HG03469 (cell line): ENCODE results near the gene FMOD.
"Not testable (repeated sequence)": the region's sequence is repeated elsewhere in the genome, so short reads cannot be mapped to it uniquely, and the experiment has no call there.

Experiments
- ATAC-seq: cut with Tn5 transposase; IDR thresholded peaks from one replicate; pipeline ENCODE4 v1.9.1; 2021; ENCODE audit warnings: mild to moderate bottlenecking, moderate library complexity, moderate number of reproducible peaks; ENCODE audit not compliant: unreplicated experiment

FMOD gene

GRCh38 chr1:203326830-203327683, 23.9 kb downstream of the FMOD start:
- ATAC-seq, result peak; percentile 38

- ATAC-seq, result no peak
These were observed 25.4 kb downstream of the FMOD start for GRCh38 chr1:203325418-203326091.

- no peak for ATAC-seq
These were observed 25.9 kb downstream of the FMOD start for GRCh38 chr1:203325026-203325417.

- ATAC-seq, result no peak
These were observed 26.6 kb downstream of the FMOD start for GRCh38 chr1:203324105-203325025.

DNA sequence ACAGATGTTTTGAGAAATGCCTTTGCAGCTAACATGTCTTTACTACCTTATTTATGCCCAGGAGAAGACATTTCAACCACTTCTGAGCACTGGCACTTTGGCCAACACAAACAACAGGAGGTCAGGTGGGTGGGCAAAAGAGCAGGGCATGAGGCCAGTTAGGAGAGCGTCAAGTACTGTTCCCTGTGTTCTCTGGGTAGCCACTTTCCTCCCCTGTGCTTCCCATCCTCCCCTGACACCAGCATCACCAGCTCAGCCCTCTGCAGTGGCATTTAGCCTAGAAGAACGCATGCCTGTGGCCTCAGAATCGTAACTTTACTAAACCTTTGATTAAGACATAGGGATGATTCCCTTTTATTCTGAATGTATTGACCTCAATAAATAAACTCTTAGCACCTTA, 27.3 kb downstream of the FMOD start:
- ATAC-seq, result no peak

- no peak for ATAC-seq
These were observed 28.3 kb downstream of the FMOD start for GRCh38 chr1:203322500-203323179.

GRCh38 chr1:203321273-203322052, 29.5 kb downstream of the FMOD start:
- ATAC-seq, result no peak

DNA sequence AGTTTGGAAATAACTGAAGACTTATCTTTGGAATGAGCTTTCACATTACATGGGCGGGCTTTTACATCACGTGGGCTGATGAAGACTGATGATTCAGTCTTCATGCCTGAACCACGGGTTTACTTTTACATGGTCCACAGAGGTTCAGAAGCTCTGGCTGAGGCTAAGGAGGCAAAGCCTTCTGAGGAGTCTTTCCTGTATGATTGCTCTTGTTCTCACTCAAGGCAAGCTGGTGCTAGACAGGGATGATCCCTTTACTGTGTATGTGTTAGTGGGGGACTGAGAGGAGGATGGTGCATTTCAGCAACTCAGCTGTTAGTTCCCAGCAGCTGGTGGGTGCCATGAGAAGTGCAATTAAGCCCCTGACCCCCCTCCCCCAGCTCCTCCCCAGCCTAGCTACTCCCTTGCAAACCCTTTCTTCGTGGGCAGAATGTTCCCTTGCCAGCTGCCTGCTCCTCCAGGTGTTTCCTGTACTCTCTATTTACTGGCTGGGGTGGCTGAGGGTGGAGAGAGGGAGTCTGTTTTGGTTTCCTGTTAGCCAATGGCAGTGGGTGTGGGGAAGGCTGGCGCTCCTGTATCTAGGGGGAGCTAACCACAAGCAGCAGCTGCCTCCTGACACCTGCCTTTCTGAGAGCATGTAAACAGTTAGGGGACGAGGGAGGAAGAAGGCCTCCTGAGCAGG, 30.2 kb downstream of the FMOD start:
- ATAC-seq, result peak; percentile 38

- ATAC-seq, result no peak
These were observed 32.7 kb downstream of the FMOD start for GRCh38 chr1:203318229-203318517.

DNA sequence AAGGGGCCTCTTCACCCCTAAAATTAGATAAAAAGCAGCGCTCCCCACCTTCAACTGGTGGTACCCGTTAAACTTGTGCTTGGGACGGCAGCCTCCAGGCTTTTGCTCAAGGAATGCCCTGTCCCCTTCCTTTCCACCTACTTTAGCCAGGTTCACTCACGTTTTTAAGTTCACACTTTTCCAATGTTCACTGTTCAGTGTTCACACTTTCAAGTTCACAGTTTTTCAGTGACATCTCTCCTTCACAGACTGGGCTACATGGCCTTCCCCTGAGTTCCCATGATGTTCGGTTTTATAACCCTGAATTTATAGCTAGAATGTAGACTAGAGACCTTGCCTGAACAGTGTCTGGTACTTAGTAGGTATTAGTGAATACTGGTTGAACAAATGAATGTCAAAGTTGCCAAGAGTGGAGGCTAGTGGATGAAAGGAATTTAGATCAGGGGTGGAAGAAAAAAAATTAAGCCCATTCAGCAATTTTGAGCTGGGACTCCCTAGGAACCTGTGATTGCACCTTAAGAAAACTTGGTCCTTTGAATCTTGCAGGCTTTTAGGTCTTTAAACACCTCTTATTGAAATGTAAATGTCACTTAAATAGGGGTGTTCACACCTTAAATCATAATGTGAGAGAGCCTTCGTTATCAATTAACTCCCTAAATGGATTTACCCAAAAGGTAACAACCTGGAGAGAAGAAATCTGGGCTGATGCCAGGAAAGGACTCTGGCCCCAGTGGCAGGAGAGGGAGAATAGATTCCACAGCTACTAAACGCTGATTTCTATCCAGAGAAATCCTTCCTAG, 33.3 kb downstream of the FMOD start:
- ATAC-seq, result no peak

DNA sequence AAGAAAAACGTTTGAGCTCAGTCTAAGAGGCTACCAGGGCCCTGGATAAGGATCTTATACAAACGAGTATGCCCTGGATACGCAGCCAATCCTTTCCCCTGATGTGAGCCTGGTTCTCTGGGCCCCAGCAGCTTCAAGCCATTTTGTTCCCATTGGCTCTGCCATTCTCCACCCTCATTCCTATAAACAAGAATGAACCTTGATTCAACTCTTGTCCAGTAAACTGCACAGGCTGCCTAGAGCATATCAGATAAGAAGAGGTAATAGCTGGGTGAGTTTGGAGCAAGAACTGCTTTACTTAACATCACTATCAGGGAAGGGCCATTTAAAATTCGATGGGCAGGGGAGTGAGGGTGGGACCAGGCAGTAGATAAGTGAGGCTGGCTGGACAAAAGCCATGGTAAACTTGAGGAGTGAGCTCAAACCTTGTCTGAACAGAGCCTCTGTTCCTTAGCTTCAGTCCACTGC, 34.3 kb downstream of the FMOD start:
- no peak for ATAC-seq

DNA sequence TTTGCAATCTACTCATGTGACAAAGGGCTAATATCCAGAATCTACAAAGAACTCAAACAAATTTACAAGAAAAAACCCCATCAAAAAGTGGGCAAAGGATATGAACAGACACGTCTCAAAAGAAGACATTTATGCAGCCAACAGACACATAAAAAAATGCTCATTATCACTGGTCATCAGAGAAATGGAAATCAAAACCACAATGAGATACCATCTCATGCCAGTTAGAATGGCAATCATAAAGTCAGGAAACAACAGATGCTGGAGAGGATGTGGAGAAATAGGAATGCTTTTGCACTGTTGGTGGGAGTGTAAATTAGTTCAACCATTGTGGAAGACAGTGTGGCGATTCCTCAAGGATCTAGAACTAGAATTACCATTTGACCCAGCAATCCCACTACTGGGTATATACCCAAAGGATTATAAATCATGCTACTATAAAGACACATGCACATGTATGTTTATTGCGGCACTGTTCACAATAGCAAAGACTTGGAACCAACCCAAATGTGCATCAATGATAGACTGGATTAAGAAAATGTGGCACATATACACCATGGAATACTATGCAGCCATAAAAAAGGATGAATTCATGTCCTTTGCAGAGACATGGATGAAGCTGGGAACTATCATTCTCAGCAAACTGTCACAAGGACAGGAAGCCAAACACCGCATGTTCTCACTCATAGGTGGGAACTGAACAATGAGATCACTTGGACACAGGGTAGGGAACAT, 36.7 kb downstream of the FMOD start:
- ATAC-seq, result not testable (repeated sequence)

DNA sequence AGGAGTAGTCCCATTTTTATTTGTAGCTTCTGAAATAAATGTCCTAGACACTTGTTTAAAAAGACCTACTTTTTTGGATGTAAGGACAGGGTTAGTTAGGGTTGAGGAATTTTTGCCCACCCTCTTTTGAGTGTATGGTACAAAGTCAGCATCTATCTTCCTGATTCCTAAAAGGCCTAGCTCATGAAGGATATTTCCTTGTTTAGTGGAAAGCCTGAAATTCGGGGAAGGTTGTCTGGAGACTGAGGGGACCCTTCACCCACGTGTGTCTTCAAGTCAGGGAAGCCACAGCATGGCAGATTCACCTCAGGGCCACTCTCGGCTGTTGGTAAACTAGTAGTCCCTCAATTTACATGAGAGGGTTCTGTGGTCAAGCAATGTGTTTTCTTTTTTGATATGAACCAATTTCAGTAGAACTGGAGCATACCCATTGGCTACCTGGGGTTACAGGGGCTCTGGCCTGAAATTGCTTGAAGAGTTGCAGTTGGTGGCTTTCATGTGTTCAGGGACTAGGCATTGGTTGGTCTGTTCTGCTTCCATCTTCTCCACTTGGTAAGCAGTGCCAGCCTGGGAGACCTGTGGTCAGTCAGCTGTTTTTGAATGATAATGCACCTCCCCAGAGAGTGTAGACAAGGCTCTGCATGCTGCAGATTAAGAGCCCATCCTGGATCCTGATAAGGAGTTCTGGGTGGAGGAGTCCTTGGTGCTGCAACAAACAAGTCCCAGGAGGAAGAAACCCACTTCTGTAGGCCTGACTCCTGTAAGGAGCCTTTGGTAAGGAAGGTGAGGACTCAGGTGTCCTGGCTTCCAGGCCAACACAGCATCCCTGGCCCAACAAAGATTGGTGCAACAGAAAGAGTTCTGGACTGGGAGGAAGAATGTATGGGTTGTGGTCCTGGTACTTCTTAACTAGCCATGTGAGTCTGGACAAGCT, 39.3 kb downstream of the FMOD start:
- ATAC-seq, result no peak

DNA sequence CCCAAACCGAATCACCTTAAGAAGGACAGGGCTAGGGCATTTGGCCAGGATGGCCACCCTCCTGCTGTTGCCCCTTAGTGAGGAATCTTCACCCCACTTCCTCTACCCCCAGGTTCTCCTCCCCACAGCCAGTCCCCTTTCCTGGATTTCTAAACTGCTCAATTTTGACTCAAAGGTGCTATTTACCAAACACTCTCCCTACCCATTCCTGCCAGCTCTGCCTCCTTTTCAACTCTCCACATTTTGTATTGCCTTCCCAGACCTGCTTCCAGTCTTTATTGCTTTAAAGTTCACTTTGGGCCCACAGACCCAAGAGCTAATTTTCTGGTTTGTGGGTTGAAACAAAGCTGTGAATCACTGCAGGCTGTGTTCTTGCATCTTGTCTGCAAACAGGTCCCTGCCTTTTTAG, 42.0 kb downstream of the FMOD start:
- no peak for ATAC-seq

- no peak for ATAC-seq
These were observed 42.5 kb downstream of the FMOD start for GRCh38 chr1:203308328-203308922.

GRCh38 chr1:203307641-203308126, 43.2 kb downstream of the FMOD start:
- ATAC-seq, result no peak
